ENCODE measurements around the gene AKT1S1. TPM values are rescaled to one million over a fixed set of nuclear protein-coding genes. Genes with fewer than 3 reads are reported as not detected.
A peak's percentile ranks its signal among the peaks of the same experiment; 100 is the strongest.

The AKT1S1 gene
- total RNA-seq, 2 experiments from 2014 or later, result 19.6 TPM

- CTCF ChIA-PET, result interaction anchor here (0.8 kb wide), 1 partner anchor 11 kb away, joined by 3 read pairs; no protein-coding TSS in a partner anchor
- peaks cover 12% of the 10 kb centered on the region for H3K36me3 Mint-ChIP-seq
- H3K4me3 Mint-ChIP-seq, result no peak overlapping the region
- no peaks in the 10 kb centered on the region for H3K27me3 Mint-ChIP-seq
- H3K27ac Mint-ChIP-seq, result no peak overlapping the region
- peaks cover 6% of the 10 kb centered on the region for H3K9me3 Mint-ChIP-seq
- H3K4me1 Mint-ChIP-seq (ENCODE audit: low read depth), result peaks cover 23% of the 10 kb centered on the region
- intact Hi-C loops (cut with micrococcal nuclease), result no loop called here
- POLR2A ChIA-PET, result interaction anchor here (1.1 kb wide), 1 partner anchor 12 kb away, joined by 4 read pairs; no protein-coding TSS in a partner anchor
- DNase-seq, result no peak
Measured at GRCh38 chr19:49854378-49855263, 22.5 kb downstream of the AKT1S1 start.

GRCh38 chr19:49853852-49854377, 23.2 kb downstream of the AKT1S1 start:
- Mint-ChIP-seq H3K9me3 (peaks cover 11% of the 10 kb centered on the region), H3K36me3 (peaks cover 14% of the 10 kb centered on the region), H3K4me1 (ENCODE audit: low read depth) (peaks cover 27% of the 10 kb centered on the region), H3K27ac (no peak overlapping the region), H3K4me3 (no peak overlapping the region), H3K27me3 (no peaks in the 10 kb centered on the region)
- no peak for DNase-seq
- intact Hi-C loops (cut with micrococcal nuclease), result no loop called here
- CTCF ChIA-PET, result interaction anchor here (0.8 kb wide), 1 partner anchor 11 kb away, joined by 3 read pairs; no protein-coding TSS in a partner anchor
- POLR2A ChIA-PET, result interaction anchor here (0.6 to 1.1 kb wide), 4 partner anchors 9 to 22 kb away, joined by 3 to 4 read pairs (median 3); no protein-coding TSS in a partner anchor

- Mint-ChIP-seq H3K4me3 (peak overlapping the region; percentile 67), H3K4me1 (ENCODE audit: low read depth) (peaks cover 38% of the 10 kb centered on the region), H3K36me3 (peaks cover 8% of the 10 kb centered on the region), H3K27me3 (no peaks in the 10 kb centered on the region), H3K9me3 (peaks cover 13% of the 10 kb centered on the region), H3K27ac (no peak overlapping the region)
- ChIA-PET CTCF (interaction anchor here (0.6 kb wide), 1 partner anchor 168 kb away, joined by 3 read pairs; no protein-coding TSS in a partner anchor), POLR2A (interaction anchor here (0.9 kb wide), 1 partner anchor 23 kb away, joined by 3 read pairs; no protein-coding TSS in a partner anchor)
- intact Hi-C loops (cut with micrococcal nuclease), result no loop called here
- no peak for DNase-seq
Measured at GRCh38 chr19:49852631-49853126, 24.5 kb downstream of the AKT1S1 start.

- intact Hi-C loops (cut with micrococcal nuclease), result loop anchor here (2.0 kb wide), 4 partner anchors 33 to 211 kb away; partner anchors contain the start of genes AP2A1, IL4I1, MED25 and RRAS
- ChIA-PET POLR2A (interaction anchor here (0.7 to 2.2 kb wide), 4 partner anchors 18 to 78 kb away, joined by 3 to 8 read pairs (median 6); partner anchors contain the start of genes AKT1S1, ATF5, FUZ and NUP62), CTCF (interaction anchor here (0.6 kb wide), 1 partner anchor 167 kb away, joined by 3 read pairs; no protein-coding TSS in a partner anchor)
- no peaks in the 10 kb centered on the region for H3K27me3 Mint-ChIP-seq
- peaks cover 6% of the 10 kb centered on the region for H3K36me3 Mint-ChIP-seq
- DNase-seq, result peak; percentile 50
- H3K4me3 Mint-ChIP-seq, result peak overlapping the region; percentile 67
- H3K4me1 Mint-ChIP-seq (ENCODE audit: low read depth), result peaks cover 41% of the 10 kb centered on the region
- H3K27ac Mint-ChIP-seq, result peak overlapping the region; percentile 28
- peaks cover 13% of the 10 kb centered on the region for H3K9me3 Mint-ChIP-seq
Measured at GRCh38 chr19:49851456-49852259, 25.5 kb downstream of the AKT1S1 start.

- Mint-ChIP-seq H3K36me3 (peaks cover 6% of the 10 kb centered on the region), H3K4me3 (peak within 1 kb of the TSS; percentile 86), H3K4me1 (ENCODE audit: low read depth) (peaks cover 41% of the 10 kb centered on the region), H3K27ac (peak within 1 kb of the TSS; percentile 95), H3K9me3 (peaks cover 13% of the 10 kb centered on the region), H3K27me3 (no peaks in the 10 kb centered on the region)
- DNase-seq, result peak; percentile 93
- POLR2A ChIA-PET, result interaction anchor here (0.7 to 2.2 kb wide), 6 partner anchors 16 to 79 kb away, joined by 3 to 8 read pairs (median 5); partner anchors contain the start of genes AKT1S1, ATF5, FUZ and NUP62
- intact Hi-C loops (cut with micrococcal nuclease), result loop anchor here (1.0 to 2.0 kb wide), 5 partner anchors 17 to 210 kb away; partner anchors contain the start of genes AP2A1, IL4I1, MED25 and PNKP
- CTCF ChIA-PET, result interaction anchor here (0.5 to 1.3 kb wide), 5 partner anchors 13 to 1973 kb away, joined by 3 to 11 read pairs (median 3); partner anchors contain the start of gene PNKP
Measured at GRCh38 chr19:49850487-49851342, 26.4 kb downstream of the AKT1S1 start, which contains the start of gene PTOV1. TSS of gene PTOV1 (plus strand) at chr19:49851159.

- peaks cover 13% of the 10 kb centered on the region for H3K9me3 Mint-ChIP-seq
- intact Hi-C loops (cut with micrococcal nuclease), result loop anchor here (1.0 to 2.0 kb wide), 5 partner anchors 17 to 209 kb away; partner anchors contain the start of genes AP2A1, IL4I1, MED25 and PNKP
- ChIA-PET POLR2A (interaction anchor here (1.3 to 2.2 kb wide), 5 partner anchors 17 to 79 kb away, joined by 4 to 8 read pairs (median 5); partner anchors contain the start of genes ATF5, FUZ and NUP62), CTCF (interaction anchor here (0.5 to 1.3 kb wide), 3 partner anchors 18 to 1972 kb away, joined by 3 to 11 read pairs (median 3); partner anchors contain the start of gene PNKP)
- no peak for DNase-seq
- H3K4me1 Mint-ChIP-seq (ENCODE audit: low read depth), result peaks cover 41% of the 10 kb centered on the region
- H3K36me3 Mint-ChIP-seq, result peaks cover 3% of the 10 kb centered on the region
- H3K4me3 Mint-ChIP-seq, result peak overlapping the region; percentile 86
- H3K27me3 Mint-ChIP-seq, result no peaks in the 10 kb centered on the region
- no peak overlapping the region for H3K27ac Mint-ChIP-seq
Measured at GRCh38 chr19:49850221-49850486, 27.0 kb downstream of the AKT1S1 start.

- Mint-ChIP-seq H3K36me3 (peaks cover 3% of the 10 kb centered on the region), H3K9me3 (peaks cover 13% of the 10 kb centered on the region), H3K27ac (peak overlapping the region; percentile 21), H3K27me3 (no peaks in the 10 kb centered on the region), H3K4me3 (peak overlapping the region; percentile 40), H3K4me1 (ENCODE audit: low read depth) (peaks cover 41% of the 10 kb centered on the region)
- ChIA-PET POLR2A (interaction anchor here (1.3 to 2.2 kb wide), 3 partner anchors 17 to 36 kb away, joined by 4 to 8 read pairs (median 5); partner anchors contain the start of gene FUZ), CTCF (interaction anchor here (0.5 to 1.3 kb wide), 3 partner anchors 18 to 1972 kb away, joined by 3 to 11 read pairs (median 3); partner anchors contain the start of gene PNKP)
- intact Hi-C loops (cut with micrococcal nuclease), result loop anchor here (1.0 to 2.0 kb wide), 5 partner anchors 18 to 209 kb away; partner anchors contain the start of genes AP2A1, IL4I1, MED25 and PNKP
- DNase-seq, result no peak
Measured at GRCh38 chr19:49849433-49850220, 27.5 kb downstream of the AKT1S1 start.

- peaks cover 3% of the 10 kb centered on the region for H3K36me3 Mint-ChIP-seq
- intact Hi-C loops (cut with micrococcal nuclease), result no loop called here
- ChIA-PET POLR2A (no interaction called here), CTCF (interaction anchor here (1.6 kb wide), 1 partner anchor 131 kb away, joined by 8 read pairs; no protein-coding TSS in a partner anchor)
- peaks cover 41% of the 10 kb centered on the region for H3K4me1 Mint-ChIP-seq (ENCODE audit: low read depth)
- H3K4me3 Mint-ChIP-seq, result peak overlapping the region; percentile 40
- peaks cover 13% of the 10 kb centered on the region for H3K9me3 Mint-ChIP-seq
- DNase-seq, result no peak
- peak overlapping the region; percentile 21 for H3K27ac Mint-ChIP-seq
- no peaks in the 10 kb centered on the region for H3K27me3 Mint-ChIP-seq
Measured at GRCh38 chr19:49848938-49849337, 28.2 kb downstream of the AKT1S1 start.

GRCh38 chr19:49847731-49848696, 29.1 kb downstream of the AKT1S1 start:
- Mint-ChIP-seq H3K27me3 (no peaks in the 10 kb centered on the region), H3K36me3 (peaks cover 3% of the 10 kb centered on the region), H3K9me3 (peaks cover 13% of the 10 kb centered on the region), H3K4me3 (no peak overlapping the region), H3K4me1 (ENCODE audit: low read depth) (peaks cover 37% of the 10 kb centered on the region), H3K27ac (no peak overlapping the region)
- DNase-seq, result no peak
- POLR2A ChIA-PET, result no interaction called here
- CTCF ChIA-PET, result interaction anchor here (0.6 to 1.6 kb wide), 5 partner anchors 77 to 167 kb away, joined by 3 to 8 read pairs (median 3); partner anchors contain the start of gene AP2A1
- intact Hi-C loops (cut with micrococcal nuclease), result no loop called here

Measured in activated CD4-positive, alpha-beta memory T cell treated with anti-CD3 and anti-CD28 coated beads for 36 hours (primary cell).